HUDEP-2 (cell line): ENCODE measurements around the gene KLRK1.
"Not testable (repeated sequence)": the region's sequence is repeated elsewhere in the genome, so short reads cannot be mapped to it uniquely, and the experiment has no call there.

Experiments
- DNase-seq, 76 experiments: peaks; one replicate each; lab custom pipeline; 2025; ENCODE audit not compliant: unreplicated experiment in 76 of 76; lab: John Stamatoyannopoulos, UW

Gene KLRK1

GRCh38 chr12:10390991-10391390 is 1.1 kb upstream of the KLRK1 start:
- not testable (repeated sequence) for DNase-seq

- no peak for DNase-seq
Measured at GRCh38 chr12:10388624-10389413, 1.0 kb downstream of the KLRK1 start.

- DNase-seq, result not testable (repeated sequence)
Measured at GRCh38 chr12:10387498-10387897, 2.3 kb downstream of the KLRK1 start.

- no peak for DNase-seq
Measured at GRCh38 chr12:10386857-10387256, 3.0 kb downstream of the KLRK1 start.

GRCh38 chr12:10385166-10385613 is 4.7 kb downstream of the KLRK1 start:
- no peak for DNase-seq

- no peak for DNase-seq
Measured at GRCh38 chr12:10384191-10384590, 5.7 kb downstream of the KLRK1 start.

GRCh38 chr12:10381928-10382628 is 7.8 kb downstream of the KLRK1 start:
- DNase-seq, result no peak

GRCh38 chr12:10378737-10379136 is 11.1 kb downstream of the KLRK1 start:
- DNase-seq, result not testable (repeated sequence)

- DNase-seq, result no peak
Measured at GRCh38 chr12:10374624-10375018, 15.2 kb downstream of the KLRK1 start.

GRCh38 chr12:10372559-10372958 is 17.3 kb downstream of the KLRK1 start:
- DNase-seq, result no peak

GRCh38 chr12:10371893-10372535 is 17.8 kb downstream of the KLRK1 start:
- not testable (repeated sequence) for DNase-seq

- DNase-seq, result no peak
Measured at GRCh38 chr12:10369557-10370415, 20.1 kb downstream of the KLRK1 start.

- no peak for DNase-seq
Measured at GRCh38 chr12:10368206-10369171, 21.4 kb downstream of the KLRK1 start.

- not testable (repeated sequence) for DNase-seq
Measured at GRCh38 chr12:10367714-10368113, 22.1 kb downstream of the KLRK1 start.

- DNase-seq, result peak in 1 of 76 experiments; percentile 11
Measured at GRCh38 chr12:10366875-10367274, 23.0 kb downstream of the KLRK1 start.

- peak in 2 of 76 experiments; percentile 1 to 40 for DNase-seq
Measured at GRCh38 chr12:10365696-10366405, 24.0 kb downstream of the KLRK1 start.

- peak in 67 of 76 experiments; percentile 2 to 62 (median 27) for DNase-seq
Measured at GRCh38 chr12:10364815-10365622, 24.8 kb downstream of the KLRK1 start.
